ENCODE results near the gene MTPN. TPM values are rescaled to one million over a fixed set of nuclear protein-coding genes. Genes with fewer than 3 reads are reported as not detected.

MTPN gene
- polyA plus RNA-seq, 1 experiment, result 99.4 TPM

GRCh38 chr7:136006208-136006607 lies 29.0 kb upstream of the MTPN start:
- POLR2A ChIA-PET, result no interaction called here
- no peak for TF ChIP-seq CTCF (IDR thresholded peaks at IDR 0.05; ENCODE audit: insufficient read depth, low read depth, low read length)
- DNase-seq (ENCODE audit: low read depth), result no peak
- CTCF ChIA-PET, result interaction anchor here (0.6 to 2.7 kb wide), 3 partner anchors 205 to 1699 kb away, joined by 3 to 10 read pairs (median 5); no protein-coding TSS in a partner anchor
- H3K4me3 ChIP-seq (ENCODE audit: low read depth, low read length), result no peak overlapping the region
- H3K27me3 ChIP-seq (ENCODE audit: control insufficient read depth, insufficient read depth, low read length), result no peaks in the 10 kb centered on the region
- no peaks in the 10 kb centered on the region for H3K36me3 ChIP-seq (ENCODE audit: control insufficient read depth, insufficient read depth, low read length)

DNA sequence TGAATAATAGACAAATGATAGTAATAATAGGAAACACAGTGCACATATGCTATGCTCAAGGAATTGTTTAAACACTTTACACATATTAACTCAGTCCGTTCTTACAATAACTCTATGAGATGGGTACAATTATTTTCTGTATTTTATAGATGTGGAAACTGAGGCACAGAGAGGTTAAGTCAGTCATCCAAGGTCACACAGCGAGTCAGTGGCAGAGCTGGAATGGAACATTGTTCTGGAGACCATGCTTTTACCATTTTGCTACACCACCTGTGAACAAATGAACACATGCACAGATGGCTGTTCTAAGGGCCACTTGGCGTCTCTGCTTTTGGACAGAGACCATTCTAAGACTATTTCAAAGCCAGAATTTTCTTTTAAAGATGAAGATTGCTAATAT lies 26.9 kb upstream of the MTPN start:
- ChIA-PET POLR2A (no interaction called here), CTCF (interaction anchor here (2.7 kb wide), 1 partner anchor 203 kb away, joined by 10 read pairs; no protein-coding TSS in a partner anchor)
- Histone ChIP-seq H3K27me3 (ENCODE audit: control insufficient read depth, insufficient read depth, low read length) (no peaks in the 10 kb centered on the region), H3K4me3 (ENCODE audit: low read depth, low read length) (no peak overlapping the region), H3K36me3 (ENCODE audit: control insufficient read depth, insufficient read depth, low read length) (no peaks in the 10 kb centered on the region)
- no peak for DNase-seq (ENCODE audit: low read depth)
- TF ChIP-seq CTCF (IDR thresholded peaks at IDR 0.05; ENCODE audit: insufficient read depth, low read depth, low read length), result no peak

GRCh38 chr7:136002802-136003201 lies 25.6 kb upstream of the MTPN start:
- ChIA-PET POLR2A (no interaction called here), CTCF (no interaction called here)
- no peak for DNase-seq (ENCODE audit: low read depth)
- H3K36me3 ChIP-seq (ENCODE audit: control insufficient read depth, insufficient read depth, low read length), result no peaks in the 10 kb centered on the region
- no peaks in the 10 kb centered on the region for H3K27me3 ChIP-seq (ENCODE audit: control insufficient read depth, insufficient read depth, low read length)
- TF ChIP-seq CTCF (IDR thresholded peaks at IDR 0.05; ENCODE audit: insufficient read depth, low read depth, low read length), result no peak
- H3K4me3 ChIP-seq (ENCODE audit: low read depth, low read length), result no peak overlapping the region

- H3K27me3 ChIP-seq (ENCODE audit: control insufficient read depth, insufficient read depth, low read length), result no peaks in the 10 kb centered on the region
- no peak for TF ChIP-seq CTCF (IDR thresholded peaks at IDR 0.05; ENCODE audit: insufficient read depth, low read depth, low read length)
- ChIA-PET CTCF (interaction anchor here (1.0 to 2.8 kb wide), 4 partner anchors 9 to 339 kb away, joined by 3 to 15 read pairs (median 7); no protein-coding TSS in a partner anchor), POLR2A (no interaction called here)
- H3K4me3 ChIP-seq (ENCODE audit: low read depth, low read length), result no peak overlapping the region
- DNase-seq (ENCODE audit: low read depth), result no peak
- no peaks in the 10 kb centered on the region for H3K36me3 ChIP-seq (ENCODE audit: control insufficient read depth, insufficient read depth, low read length)
Observed at GRCh38 chr7:136000288-136000913, 23.2 kb upstream of the MTPN start.

GRCh38 chr7:135998081-135998480 lies 20.9 kb upstream of the MTPN start:
- Histone ChIP-seq H3K36me3 (ENCODE audit: control insufficient read depth, insufficient read depth, low read length) (no peaks in the 10 kb centered on the region), H3K4me3 (ENCODE audit: low read depth, low read length) (no peak overlapping the region), H3K27me3 (ENCODE audit: control insufficient read depth, insufficient read depth, low read length) (no peaks in the 10 kb centered on the region)
- CTCF ChIA-PET, result interaction anchor here (1.0 to 2.8 kb wide), 2 partner anchors 12 to 183 kb away, joined by 3 to 15 read pairs; no protein-coding TSS in a partner anchor
- no peak for TF ChIP-seq CTCF (IDR thresholded peaks at IDR 0.05; ENCODE audit: insufficient read depth, low read depth, low read length)
- POLR2A ChIA-PET, result no interaction called here
- DNase-seq (ENCODE audit: low read depth), result no peak

All from BJ (cell line).